GM12801 (cell line): ENCODE results near the gene N4BP3.

Experiments
- TF ChIP-seq, protein P1 (sequence below): IDR thresholded peaks from one replicate; pipeline ENCODE4 v1.5.1; 2011; ENCODE audit warnings: control low read depth; ENCODE audit not compliant: insufficient read length; ENCODE audit errors: extremely low read depth

Gene N4BP3

DNA sequence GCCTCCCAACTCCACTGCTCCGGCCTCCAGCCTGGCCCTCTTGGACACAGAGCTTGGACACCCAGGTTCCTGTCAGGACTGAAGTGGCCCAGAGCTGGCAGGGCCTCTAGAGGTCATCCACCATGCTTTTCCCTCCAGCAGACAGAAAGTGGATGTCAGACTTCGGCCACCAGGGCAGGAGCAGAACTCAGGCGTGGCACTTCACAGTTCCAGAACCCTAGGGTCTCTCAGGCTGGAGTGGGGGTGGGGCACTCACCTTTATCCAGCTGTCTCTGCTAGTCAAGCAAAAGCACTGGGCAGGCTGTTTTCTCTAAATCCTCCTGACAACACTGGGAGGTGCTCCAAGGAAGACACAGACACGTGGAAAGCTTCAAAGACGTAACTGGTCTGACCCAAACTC lies 35.6 kb upstream of the N4BP3 start:
- TF ChIP-seq, protein P1, sequence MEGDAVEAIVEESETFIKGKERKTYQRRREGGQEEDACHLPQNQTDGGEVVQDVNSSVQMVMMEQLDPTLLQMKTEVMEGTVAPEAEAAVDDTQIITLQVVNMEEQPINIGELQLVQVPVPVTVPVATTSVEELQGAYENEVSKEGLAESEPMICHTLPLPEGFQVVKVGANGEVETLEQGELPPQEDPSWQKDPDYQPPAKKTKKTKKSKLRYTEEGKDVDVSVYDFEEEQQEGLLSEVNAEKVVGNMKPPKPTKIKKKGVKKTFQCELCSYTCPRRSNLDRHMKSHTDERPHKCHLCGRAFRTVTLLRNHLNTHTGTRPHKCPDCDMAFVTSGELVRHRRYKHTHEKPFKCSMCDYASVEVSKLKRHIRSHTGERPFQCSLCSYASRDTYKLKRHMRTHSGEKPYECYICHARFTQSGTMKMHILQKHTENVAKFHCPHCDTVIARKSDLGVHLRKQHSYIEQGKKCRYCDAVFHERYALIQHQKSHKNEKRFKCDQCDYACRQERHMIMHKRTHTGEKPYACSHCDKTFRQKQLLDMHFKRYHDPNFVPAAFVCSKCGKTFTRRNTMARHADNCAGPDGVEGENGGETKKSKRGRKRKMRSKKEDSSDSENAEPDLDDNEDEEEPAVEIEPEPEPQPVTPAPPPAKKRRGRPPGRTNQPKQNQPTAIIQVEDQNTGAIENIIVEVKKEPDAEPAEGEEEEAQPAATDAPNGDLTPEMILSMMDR, result no peak

DNA sequence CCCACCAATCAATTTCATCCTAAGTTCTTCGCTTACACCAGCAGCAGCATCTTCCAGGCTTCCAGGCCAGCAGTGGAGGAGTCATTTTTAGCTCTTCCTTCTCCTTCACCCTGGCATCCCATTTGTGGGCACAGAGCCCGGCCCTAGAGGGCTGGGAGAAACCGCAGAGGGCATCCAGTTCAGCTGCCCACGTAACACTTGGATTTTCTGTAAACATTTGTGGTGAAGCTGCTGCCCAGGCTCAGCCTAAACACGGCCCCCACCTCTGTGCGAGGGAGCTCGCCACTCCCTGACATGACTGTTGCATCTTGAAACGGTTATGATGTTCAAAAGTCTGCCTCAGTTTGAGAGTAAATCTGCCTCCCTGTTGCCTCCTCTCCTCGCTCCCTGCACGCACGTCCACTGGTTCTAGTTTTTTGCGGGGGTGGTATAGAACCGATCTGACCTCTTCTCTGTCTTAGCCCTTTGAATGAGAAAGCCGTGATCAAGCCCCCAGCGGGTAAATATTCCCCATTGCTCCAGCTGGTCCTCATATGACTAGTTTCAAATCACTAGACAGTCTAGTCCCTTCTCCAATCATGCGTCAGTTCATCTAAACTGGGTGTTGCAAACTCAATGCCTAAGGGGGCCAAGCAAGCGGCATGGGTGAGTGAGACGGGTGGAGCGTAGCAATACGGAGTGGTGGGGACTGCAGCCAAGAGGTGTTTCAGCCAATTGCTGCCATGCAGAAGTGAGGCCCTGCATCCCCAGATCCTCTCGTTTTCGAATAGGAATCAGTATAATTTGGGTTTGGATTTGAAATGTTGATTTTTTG lies 34.9 kb upstream of the N4BP3 start:
- TF ChIP-seq, protein P1, result no peak

DNA sequence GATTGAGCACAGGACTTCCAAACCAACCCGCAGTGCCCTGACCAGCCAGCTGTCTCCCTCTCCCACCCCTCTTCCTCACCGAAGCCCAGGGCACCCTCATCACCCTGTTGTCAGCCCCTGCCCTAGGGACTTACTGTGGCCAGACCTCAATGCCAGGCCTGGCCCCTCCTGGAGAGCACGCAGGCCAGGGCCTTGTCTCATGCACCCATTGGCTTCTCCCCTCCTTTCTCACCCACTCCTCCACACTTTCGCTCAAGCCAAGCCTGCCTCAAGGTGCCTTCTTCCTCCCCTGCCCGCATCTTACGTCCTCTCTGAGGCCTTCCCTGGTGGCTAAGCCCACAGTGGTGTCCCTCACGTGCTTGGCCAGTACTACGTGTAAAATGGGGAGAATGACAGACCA lies 33.3 kb upstream of the N4BP3 start:
- TF ChIP-seq, protein P1, result no peak

DNA sequence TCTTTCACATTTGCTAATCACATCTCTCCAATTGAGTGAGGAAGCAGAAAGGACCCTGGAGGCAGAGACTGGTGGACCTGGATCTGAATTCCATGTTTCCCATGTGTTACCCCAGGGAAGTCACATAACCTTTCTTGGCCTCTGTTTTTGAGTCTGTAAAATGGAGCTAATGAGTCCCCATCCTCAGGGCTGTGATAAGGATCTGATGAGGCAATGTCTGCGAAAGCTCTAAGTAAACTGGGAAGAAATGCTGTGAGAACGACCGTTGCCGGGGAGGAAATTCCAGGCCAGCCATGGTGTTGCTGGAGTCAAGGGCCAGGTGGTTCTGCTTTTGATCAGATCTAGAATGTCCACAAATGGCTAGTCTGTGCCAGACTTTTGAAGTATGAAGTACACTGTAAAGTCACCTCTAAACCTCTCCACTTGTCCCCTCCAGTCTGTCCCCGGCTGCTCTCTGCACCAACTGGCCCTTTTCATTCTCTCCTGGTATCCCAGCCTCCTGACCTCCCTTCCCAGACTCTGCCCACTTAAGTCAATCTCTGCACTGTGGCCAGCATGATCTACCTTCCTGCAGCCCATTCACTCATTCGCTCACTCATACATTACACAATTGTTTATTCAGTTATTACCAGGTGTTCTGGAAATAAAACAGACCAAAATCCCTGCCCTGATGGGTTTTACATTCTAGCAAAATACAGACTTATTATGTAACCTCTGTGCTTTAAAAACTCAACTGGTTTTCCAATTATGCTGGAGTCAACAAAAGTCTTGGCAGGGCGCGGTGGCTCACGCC lies 32.5 kb upstream of the N4BP3 start:
- TF ChIP-seq, protein P1, result no peak

DNA sequence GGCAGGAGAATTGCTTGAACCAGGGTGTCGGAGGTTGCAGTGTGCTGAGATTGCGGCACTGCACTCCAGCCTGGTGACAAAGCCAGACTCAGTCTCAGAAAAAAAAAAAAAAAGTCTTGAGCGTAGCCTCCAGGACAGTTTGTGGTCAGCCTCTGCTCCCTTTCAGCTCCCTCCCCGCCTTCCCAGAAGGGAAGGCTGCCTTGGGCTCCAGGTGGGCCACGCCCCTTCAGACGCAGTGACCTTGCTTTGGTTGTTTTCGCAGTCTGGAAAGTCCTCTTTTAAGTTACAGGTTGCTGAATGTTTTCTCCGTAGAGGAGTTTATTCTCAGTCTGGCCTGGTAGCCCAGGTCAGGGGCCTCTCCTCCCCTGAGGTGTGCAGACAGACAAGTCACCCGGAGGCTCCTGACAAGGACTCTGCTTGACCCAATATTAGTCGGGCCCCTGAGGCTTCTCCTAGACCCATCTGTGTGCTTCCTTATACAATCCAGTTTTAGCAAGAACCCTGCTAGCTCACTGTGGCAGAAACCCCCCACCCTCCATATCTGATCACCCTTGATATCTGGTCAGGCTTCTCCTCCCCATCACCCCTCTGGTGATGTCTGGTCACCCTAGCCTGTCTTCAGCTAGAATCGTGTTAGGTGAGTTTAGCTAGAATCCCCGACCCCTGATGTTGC lies 31.6 kb upstream of the N4BP3 start:
- TF ChIP-seq, protein P1, result no peak

DNA sequence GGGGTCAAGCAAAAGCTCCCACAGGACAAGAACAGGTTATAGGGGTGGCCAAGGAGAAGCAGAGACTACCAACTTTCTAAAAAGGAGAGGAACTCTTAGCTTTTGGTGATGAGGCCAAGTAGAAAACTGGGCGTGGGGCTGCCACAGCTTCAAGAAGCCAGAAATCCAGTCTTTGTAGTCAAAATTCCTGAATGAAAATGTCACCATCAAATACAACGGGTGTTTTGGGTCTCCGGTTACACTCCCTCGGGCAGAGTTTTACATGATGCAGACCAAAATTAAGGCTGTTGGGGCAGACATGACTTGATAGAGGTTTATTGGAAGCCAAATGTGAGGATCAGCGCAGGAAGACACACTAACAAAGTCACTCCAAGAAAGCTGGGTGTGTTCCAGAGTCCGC lies 29.4 kb upstream of the N4BP3 start:
- TF ChIP-seq, protein P1, result no peak

DNA sequence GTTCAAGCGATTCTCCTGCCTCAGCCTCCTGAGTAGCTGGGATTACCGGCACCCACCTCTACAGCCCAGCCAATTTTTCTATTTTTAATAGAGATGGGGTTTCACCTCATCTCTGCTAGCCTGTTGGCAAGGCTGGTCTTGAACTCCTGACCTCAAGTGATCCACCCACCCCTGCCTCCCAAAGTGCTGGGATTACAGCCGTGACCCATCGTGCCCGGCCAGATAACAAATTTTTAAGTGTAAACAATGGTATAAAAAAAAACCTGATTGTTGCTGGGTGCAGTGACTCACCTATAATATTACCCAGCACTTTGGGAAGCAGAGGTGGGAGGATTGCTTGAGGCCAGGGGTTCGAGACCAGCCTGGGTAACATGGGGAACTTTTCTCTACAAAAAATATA lies 28.0 kb upstream of the N4BP3 start:
- TF ChIP-seq, protein P1, result no peak
